HepG2 (cell line): ENCODE measurements around the gene PRR20G. TPM values are rescaled to one million over a fixed set of nuclear protein-coding genes. Genes with fewer than 3 reads are reported as not detected.

ENCODE experiments used
- ATAC-seq: fragments of 200-7000 bp; cut with Tn5 transposase; 3 replicates; pipeline ENCODE4 v1.9.1; 2020; ENCODE audit warnings: mild to moderate bottlenecking, moderate library complexity
- BruUV-seq: library from RNA; stranded (reverse); fragments of 400-500 nt; replicated peaks from 2 replicates; lab custom pipeline; 2021; lab: Mats Ljungman, UMichigan
- CTCF ChIA-PET: fragments of 300-600 bp; formaldehyde crosslinking; extraction: SDS; loops from one replicate; lab custom pipeline; 2021; ENCODE audit warnings: low total read pairs, inconsistent platforms, low intra/inter-chr PET ratio; lab: Yijun Ruan, JAX
- POLR2A ChIA-PET: fragments of 350-600 bp; sonication (Branson Sonifier 250); formaldehyde crosslinking; loops from one replicate; lab custom pipeline; 2020; ENCODE audit warnings: antibody characterized with exemption, inconsistent platforms; lab: Yijun Ruan, JAX
- DNase-seq: peaks from one replicate; pipeline ENCODE4 v3.0.0-alpha.2; 2015; ENCODE audit warnings: low spot score
- FAIRE-seq: peaks from 3 replicates; lab custom pipeline; 2011; peaks lifted over from hg19 to GRCh38; lab: Jason Lieb, UNC
- H2AFZ ChIP-seq: one replicate; pipeline ENCODE4 v1.6.1; 2011; ENCODE audit warnings: low read length, inconsistent platforms
- H3K27ac ChIP-seq: fragments of 300-600 bp; 3 replicates; pipeline ENCODE4 v1.8.0; 2011; ENCODE audit warnings: mixed run types, mild to moderate bottlenecking, mixed read lengths, low read length, inconsistent platforms; ENCODE audit not compliant: insufficient read depth; ENCODE audit errors: extremely low read length
- H3K27me3 ChIP-seq, 2 experiments: fragments of 200-600 bp in 1 of 2; 2 replicates in 1 of 2; 3 replicates in 1 of 2; pipeline versions ENCODE4 v1.6.0 to v1.8.0; 2011; ENCODE audit warnings: low read length in 2 of 2, mild to moderate bottlenecking in 2 of 2, moderate library complexity in 2 of 2, inconsistent platforms in 1 of 2; ENCODE audit not compliant: insufficient read depth in 2 of 2, control insufficient read depth in 1 of 2
- H3K36me3 ChIP-seq, 2 experiments: fragments of 200-600 bp in 1 of 2; replicated peaks in 1 of 2; 2 replicates in 1 of 2; 3 replicates in 1 of 2; pipeline versions ENCODE4 v1.5.1 to v1.8.0; 2011; ENCODE audit warnings: low read length in 2 of 2, inconsistent platforms in 1 of 2; ENCODE audit not compliant: insufficient read depth in 2 of 2, control insufficient read depth in 1 of 2
- H3K4me1 ChIP-seq: 2 replicates; pipeline ENCODE4 v1.5.1; 2012; ENCODE audit warnings: low read length, inconsistent platforms; ENCODE audit not compliant: insufficient read depth
- H3K4me2 ChIP-seq: 2 replicates; pipeline ENCODE4 v1.6.0; 2011; ENCODE audit warnings: low read depth, low read length, inconsistent platforms
- H3K4me3 ChIP-seq, 3 experiments: fragments of 200-600 bp in 1 of 3; sonication (generic), shearing (Covaris generic) in 1 of 3; replicated peaks in 1 of 3; 2 replicates each; pipeline ENCODE4 v1.5.1; 2011 to 2016; ENCODE audit warnings: low read length in 3 of 3, inconsistent platforms in 2 of 3, low read depth in 2 of 3, mild to moderate bottlenecking in 2 of 3, control low read depth in 1 of 3, mixed read lengths in 1 of 3; ENCODE audit not compliant: insufficient read depth in 1 of 3
- H3K79me2 ChIP-seq: one replicate; pipeline ENCODE4 v1.6.1; 2011; ENCODE audit warnings: low read length, inconsistent platforms; ENCODE audit not compliant: insufficient read depth
- H3K9ac ChIP-seq: 2 replicates; pipeline ENCODE4 v1.6.0; 2011; ENCODE audit warnings: mild to moderate bottlenecking, low read depth, low read length, inconsistent platforms; ENCODE audit not compliant: insufficient read depth
- H3K9me3 ChIP-seq: 2 replicates; pipeline ENCODE4 v1.5.1; 2012; ENCODE audit warnings: mild to moderate bottlenecking, low read length
- H4K20me1 ChIP-seq: 2 replicates; pipeline ENCODE4 v1.6.0; 2011; ENCODE audit warnings: inconsistent platforms, mild to moderate bottlenecking, low read length, moderate library complexity; ENCODE audit not compliant: insufficient read depth
- HDAC1 ChIP-seq: sonication (generic); formaldehyde crosslinking; IDR thresholded peaks from 2 replicates; pipeline ENCODE4 v1.5.1; 2020; ENCODE audit warnings: mild to moderate bottlenecking, missing genetic modification reagents
- PAWR ChIP-seq: sonication (generic); formaldehyde crosslinking; IDR thresholded peaks from 2 replicates; pipeline ENCODE4 v1.4.0; 2020; ENCODE audit warnings: missing genetic modification reagents, mild to moderate bottlenecking, borderline replicate concordance
- SIN3B ChIP-seq: fragments of 150-350 bp; IDR thresholded peaks from 2 replicates; pipeline ENCODE4 v1.6.1; 2014; ENCODE audit warnings: low read length
- ZNF124 ChIP-seq: sonication (generic); formaldehyde crosslinking; IDR thresholded peaks from 2 replicates; pipeline ENCODE4 v1.4.0; 2020; ENCODE audit warnings: missing genetic modification reagents
- ZNF180 ChIP-seq: sonication (generic); formaldehyde crosslinking; IDR thresholded peaks from 2 replicates; pipeline ENCODE4 v1.4.0; 2020; ENCODE audit warnings: low read depth, missing genetic modification reagents, borderline replicate concordance
- ZNF274 ChIP-seq: sonication (generic); formaldehyde crosslinking; IDR thresholded peaks from 2 replicates; pipeline ENCODE4 v1.5.1; 2020; ENCODE audit warnings: mild to moderate bottlenecking, missing genetic modification reagents
- ZNF75D ChIP-seq: sonication (generic); formaldehyde crosslinking; IDR thresholded peaks from 2 replicates; pipeline ENCODE4 v1.8.1; 2023; ENCODE audit warnings: missing genetic modification reagents, mild to moderate bottlenecking, borderline replicate concordance
- ZSCAN25 ChIP-seq: sonication (generic); formaldehyde crosslinking; IDR thresholded peaks from 2 replicates; pipeline ENCODE4 v1.8.0; 2022; ENCODE audit warnings: mild to moderate bottlenecking, missing genetic modification reagents
- WGBS: methylation state at CpG from one replicate; pipeline ENCODE4 v1.1.6; 2017; ENCODE audit warnings: low lambda C conversion rate; 5-methylcytosine and 5-hydroxymethylcytosine counted together
- in situ Hi-C: cut with HindIII; loops from 2 replicates; pipeline ENCODE4 v1.10.0; 2017; ENCODE audit warnings: low pct_unique_long_range_greater_than_20kb; ENCODE audit not compliant: extremely low pct_ligation_motif_present
- intact Hi-C: fragments of 100-400 bp; cut with micrococcal nuclease; formaldehyde crosslinking; loops from one replicate; pipeline ENCODE4 v1.10.0; 2022; ENCODE audit not compliant: unreplicated experiment
- polyA plus RNA-seq, 8 experiments: library from polyadenylated mRNA; depleted of rRNA in 3 of 8; stranded (reverse) in 7 of 8; unstranded in 1 of 8; fragments of >200 nt; fragmentation: Illumina TruSeq in 4 of 8; extraction: Trizol in 4 of 8; gene quantifications; 2 replicates each; pipeline versions ENCODE4 v1.2.1 to v1.2.3, GENCODE V29; 2011 to 2016; ENCODE audit warnings: low read depth in 4 of 8, missing spikeins in 1 of 8, mixed read lengths in 1 of 8; ENCODE audit not compliant: insufficient read depth in 1 of 8
- total RNA-seq, 5 experiments: library from RNA; depleted of rRNA; stranded (reverse); fragments of >200 nt; fragmentation: Illumina TruSeq; extraction: Trizol; gene quantifications; 2 replicates each; pipeline ENCODE4 v1.2.3, GENCODE V29; 2016; ENCODE audit warnings: low read depth in 1 of 5
- TF ChIP-seq, protein P1 (sequence below): IDR thresholded peaks from 2 replicates; pipeline ENCODE4 v1.6.1; 2016; ENCODE audit warnings: missing compliant biosample characterization, missing genetic modification reagents, borderline replicate concordance
- TF ChIP-seq, protein P2 (sequence below): sonication (generic); formaldehyde crosslinking; IDR thresholded peaks from 2 replicates; pipeline ENCODE4 v1.4.0; 2020; ENCODE audit warnings: missing genetic modification reagents, borderline replicate concordance
- TF ChIP-seq, protein P3 (sequence below): sonication (generic); formaldehyde crosslinking; IDR thresholded peaks from 2 replicates; pipeline ENCODE4 v1.5.0; 2020; ENCODE audit warnings: missing genetic modification reagents

PRR20G gene
- total and polyA plus RNA-seq, 2 of the 13 experiments (the other 11 are each of a cell fraction or from before 2014, with no cell fraction given): not detected

DNA sequence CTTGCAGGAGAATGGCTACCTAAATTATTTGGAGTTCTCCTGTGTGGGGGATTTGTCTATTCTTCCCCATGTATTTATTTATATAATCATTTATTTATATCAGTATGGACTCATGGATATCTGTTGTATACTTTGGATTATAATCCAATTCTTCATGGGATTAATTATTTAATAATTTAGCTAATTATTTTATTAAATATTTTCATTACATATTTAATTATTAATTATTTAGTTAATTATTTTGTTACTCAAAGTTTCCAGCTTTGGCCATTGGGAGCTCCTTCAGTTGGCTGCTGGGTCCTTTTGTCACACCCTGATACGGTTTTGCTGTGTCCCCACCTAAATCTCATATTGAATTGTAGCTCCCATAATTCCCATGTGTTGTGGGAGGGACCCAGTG, 3.3 kb upstream of the PRR20G start:
- 0% methylated on average over 1 of the region's 1 CpG for WGBS
- H3K36me3 ChIP-seq: no peaks in the 10 kb centered on the region
- no peak overlapping the region for H3K27ac ChIP-seq
- H3K4me1 ChIP-seq: no peaks in the 10 kb centered on the region
- no peak overlapping the region for H2AFZ ChIP-seq
- TF ChIP-seq ZSCAN25 (CRISPR knock-in tag) (no peak), PAWR (CRISPR knock-in tag) (no peak), SIN3B (no peak), ZNF180 (CRISPR knock-in tag) (no peak), HDAC1 (CRISPR knock-in tag) (no peak), ZNF274 (CRISPR knock-in tag) (no peak), ZNF124 (CRISPR knock-in tag) (no peak), ZNF75D (CRISPR knock-in tag) (no peak)
- TF ChIP-seq, protein P1, sequence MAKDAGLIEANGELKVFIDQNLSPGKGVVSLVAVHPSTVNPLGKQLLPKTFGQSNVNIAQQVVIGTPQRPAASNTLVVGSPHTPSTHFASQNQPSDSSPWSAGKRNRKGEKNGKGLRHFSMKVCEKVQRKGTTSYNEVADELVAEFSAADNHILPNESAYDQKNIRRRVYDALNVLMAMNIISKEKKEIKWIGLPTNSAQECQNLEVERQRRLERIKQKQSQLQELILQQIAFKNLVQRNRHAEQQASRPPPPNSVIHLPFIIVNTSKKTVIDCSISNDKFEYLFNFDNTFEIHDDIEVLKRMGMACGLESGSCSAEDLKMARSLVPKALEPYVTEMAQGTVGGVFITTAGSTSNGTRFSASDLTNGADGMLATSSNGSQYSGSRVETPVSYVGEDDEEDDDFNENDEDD (CRISPR knock-in tag): no peak
- TF ChIP-seq, protein P2, sequence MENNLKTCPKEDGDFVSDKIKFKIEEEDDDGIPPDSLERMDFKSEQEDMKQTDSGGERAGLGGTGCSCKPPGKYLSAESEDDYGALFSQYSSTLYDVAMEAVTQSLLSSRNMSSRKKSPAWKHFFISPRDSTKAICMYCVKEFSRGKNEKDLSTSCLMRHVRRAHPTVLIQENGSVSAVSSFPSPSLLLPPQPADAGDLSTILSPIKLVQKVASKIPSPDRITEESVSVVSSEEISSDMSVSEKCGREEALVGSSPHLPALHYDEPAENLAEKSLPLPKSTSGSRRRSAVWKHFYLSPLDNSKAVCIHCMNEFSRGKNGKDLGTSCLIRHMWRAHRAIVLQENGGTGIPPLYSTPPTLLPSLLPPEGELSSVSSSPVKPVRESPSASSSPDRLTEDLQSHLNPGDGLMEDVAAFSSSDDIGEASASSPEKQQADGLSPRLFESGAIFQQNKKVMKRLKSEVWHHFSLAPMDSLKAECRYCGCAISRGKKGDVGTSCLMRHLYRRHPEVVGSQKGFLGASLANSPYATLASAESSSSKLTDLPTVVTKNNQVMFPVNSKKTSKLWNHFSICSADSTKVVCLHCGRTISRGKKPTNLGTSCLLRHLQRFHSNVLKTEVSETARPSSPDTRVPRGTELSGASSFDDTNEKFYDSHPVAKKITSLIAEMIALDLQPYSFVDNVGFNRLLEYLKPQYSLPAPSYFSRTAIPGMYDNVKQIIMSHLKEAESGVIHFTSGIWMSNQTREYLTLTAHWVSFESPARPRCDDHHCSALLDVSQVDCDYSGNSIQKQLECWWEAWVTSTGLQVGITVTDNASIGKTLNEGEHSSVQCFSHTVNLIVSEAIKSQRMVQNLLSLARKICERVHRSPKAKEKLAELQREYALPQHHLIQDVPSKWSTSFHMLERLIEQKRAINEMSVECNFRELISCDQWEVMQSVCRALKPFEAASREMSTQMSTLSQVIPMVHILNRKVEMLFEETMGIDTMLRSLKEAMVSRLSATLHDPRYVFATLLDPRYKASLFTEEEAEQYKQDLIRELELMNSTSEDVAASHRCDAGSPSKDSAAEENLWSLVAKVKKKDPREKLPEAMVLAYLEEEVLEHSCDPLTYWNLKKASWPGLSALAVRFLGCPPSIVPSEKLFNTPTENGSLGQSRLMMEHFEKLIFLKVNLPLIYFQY (CRISPR knock-in tag): no peak
- TF ChIP-seq, protein P3, sequence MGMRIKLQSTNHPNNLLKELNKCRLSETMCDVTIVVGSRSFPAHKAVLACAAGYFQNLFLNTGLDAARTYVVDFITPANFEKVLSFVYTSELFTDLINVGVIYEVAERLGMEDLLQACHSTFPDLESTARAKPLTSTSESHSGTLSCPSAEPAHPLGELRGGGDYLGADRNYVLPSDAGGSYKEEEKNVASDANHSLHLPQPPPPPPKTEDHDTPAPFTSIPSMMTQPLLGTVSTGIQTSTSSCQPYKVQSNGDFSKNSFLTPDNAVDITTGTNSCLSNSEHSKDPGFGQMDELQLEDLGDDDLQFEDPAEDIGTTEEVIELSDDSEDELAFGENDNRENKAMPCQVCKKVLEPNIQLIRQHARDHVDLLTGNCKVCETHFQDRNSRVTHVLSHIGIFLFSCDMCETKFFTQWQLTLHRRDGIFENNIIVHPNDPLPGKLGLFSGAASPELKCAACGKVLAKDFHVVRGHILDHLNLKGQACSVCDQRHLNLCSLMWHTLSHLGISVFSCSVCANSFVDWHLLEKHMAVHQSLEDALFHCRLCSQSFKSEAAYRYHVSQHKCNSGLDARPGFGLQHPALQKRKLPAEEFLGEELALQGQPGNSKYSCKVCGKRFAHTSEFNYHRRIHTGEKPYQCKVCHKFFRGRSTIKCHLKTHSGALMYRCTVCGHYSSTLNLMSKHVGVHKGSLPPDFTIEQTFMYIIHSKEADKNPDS (CRISPR knock-in tag): no peak
- no peak for FAIRE-seq
- H4K20me1 ChIP-seq: no peaks in the 10 kb centered on the region
- no peak overlapping the region for H3K9ac ChIP-seq
- H3K4me3 ChIP-seq: no peak overlapping the region
- intact Hi-C loops: no loop called here
- DNase-seq: no peak
- POLR2A ChIA-PET: no interaction called here
- no TSS peak for BruUV-seq
- H3K79me2 ChIP-seq: no peaks in the 10 kb centered on the region
- H3K27me3 ChIP-seq: no peaks in the 10 kb centered on the region
- in situ Hi-C loops: no loop called here
- H3K4me2 ChIP-seq: no peak overlapping the region
- CTCF ChIA-PET: no interaction called here
- ATAC-seq: no peak
- H3K9me3 ChIP-seq: no peaks in the 10 kb centered on the region
